Aorta (tissue), 5 donors: ENCODE measurements around the gene ZNF552. TPM values are rescaled to one million over a fixed set of nuclear protein-coding genes. Genes with fewer than 3 reads are reported as not detected.
A peak's percentile ranks its signal among the peaks of the same experiment; 100 is the strongest.
"Not testable (repeated sequence)": the region's sequence is repeated elsewhere in the genome, so short reads cannot be mapped to it uniquely, and the experiment has no call there.

Source experiments
- ATAC-seq: fragments of 200-7000 bp; cut with Tn5 transposase; one replicate; pipeline ENCODE4 v1.9.1; 2022; ENCODE audit warnings: moderate library complexity; ENCODE audit not compliant: low FRiP score
- DNase-seq, 2 donors: peaks; one replicate each; pipeline ENCODE4 v3.0.0-alpha.2; 2020
- H3K27ac ChIP-seq, 2 donors: one replicate each; pipeline ENCODE4 v1.5.1; 2013; ENCODE audit warnings: low read length in 2 of 2, mild to moderate bottlenecking in 2 of 2, moderate library complexity in 2 of 2, control low read depth in 1 of 2, inconsistent platforms in 1 of 2, low read depth in 1 of 2
- H3K27me3 ChIP-seq, 2 donors: one replicate each; pipeline ENCODE4 v1.6.1; 2013; ENCODE audit warnings: control low read depth in 1 of 2, low read length in 1 of 2, mild to moderate bottlenecking in 1 of 2, moderate library complexity in 1 of 2; ENCODE audit not compliant: insufficient read depth in 2 of 2, control insufficient read depth in 1 of 2
- H3K36me3 ChIP-seq, 2 donors: one replicate each; pipeline ENCODE4 v1.6.1; 2013; ENCODE audit warnings: control low read depth in 1 of 2, low read length in 1 of 2, mild to moderate bottlenecking in 1 of 2; ENCODE audit not compliant: insufficient read depth in 2 of 2, control insufficient read depth in 1 of 2
- H3K4me1 ChIP-seq, 2 donors: one replicate each; pipeline ENCODE4 v1.6.1; 2013; ENCODE audit warnings: low read length in 2 of 2, control low read depth in 1 of 2, mild to moderate bottlenecking in 1 of 2, moderate library complexity in 1 of 2; ENCODE audit not compliant: insufficient read depth in 2 of 2, control insufficient read depth in 1 of 2
- H3K4me3 ChIP-seq, 2 donors: one replicate each; pipeline ENCODE4 v1.5.1; 2013; ENCODE audit warnings: low read length in 2 of 2, control low read depth in 1 of 2, mild to moderate bottlenecking in 1 of 2
- H3K9me3 ChIP-seq: one replicate; pipeline ENCODE4 v1.6.1; 2013; ENCODE audit warnings: mild to moderate bottlenecking, low read length; ENCODE audit not compliant: control insufficient read depth
- WGBS, 2 donors: extraction: QIAGEN DNeasy Blood & Tissue Kit; methylation state at CpG; one replicate each; pipeline ENCODE4 v1.1.7; 2013; 5-methylcytosine and 5-hydroxymethylcytosine counted together
- intact Hi-C, 2 donors: fragments of 100-400 bp; cut with DNase I; formaldehyde crosslinking; loops; one replicate each; pipeline versions ENCODE4 v1.14.2 to v1.15.0; 2022
- polyA plus RNA-seq, 2 donors: library from polyadenylated mRNA; stranded (reverse); fragments of 200-250 nt; gene quantifications; one replicate each; pipeline ENCODE4 v1.2.3, GENCODE V29; 2013
- total RNA-seq, 2 donors: library from RNA; stranded (reverse); fragmentation: NEBNext Ultra II Directional; extraction: Animal tissue kit (Norgen Biotek cat#: 25700); gene quantifications; one replicate each; pipeline ENCODE4 v1.2.1, GENCODE V29; 2021
- donor health status: healthy with polysubstance abuse.
- donor health status: Bipolar disorder and iron deficiency.
- donor health status: DM: no; HTN: no; CAD: no.
- donor health status: DM: no; HTN: no; CAD: no.
- donor health status: DM: yes; HTN: yes; CAD: no.

Gene ZNF552
- total and polyA plus RNA-seq, 4 donors: 4.5 to 8.5 (median 7.1) TPM

DNA sequence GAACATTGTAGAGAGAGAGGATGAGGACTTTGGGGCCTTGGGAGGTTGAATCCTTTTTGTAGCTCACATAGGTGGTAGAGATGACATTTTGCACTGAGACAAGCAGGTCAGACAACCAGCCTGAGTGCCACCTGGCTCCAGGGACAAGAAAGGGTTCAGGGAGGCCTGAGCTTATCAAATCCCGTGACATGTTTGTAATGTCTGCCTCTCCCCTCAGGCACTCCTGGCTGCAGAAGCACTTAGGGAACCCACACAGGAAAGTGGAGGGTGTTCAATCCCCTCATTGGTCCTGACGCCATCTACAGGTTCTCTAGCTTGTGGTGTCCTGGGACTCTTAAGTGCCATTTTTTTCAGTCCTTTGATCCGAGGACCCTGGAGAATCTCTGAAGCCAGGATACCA lies 6.4 kb upstream of the ZNF552 start:
- H3K4me3 ChIP-seq, DNase-seq, H3K27me3 ChIP-seq, intact Hi-C loops, ATAC-seq, H3K36me3 ChIP-seq, H3K9me3 ChIP-seq, H3K27ac ChIP-seq, H3K4me1 ChIP-seq: not testable (repeated sequence)
- 79 to 83% methylated on average over 2 to 3 of the region's 3 CpGs for WGBS, 2 donors

DNA sequence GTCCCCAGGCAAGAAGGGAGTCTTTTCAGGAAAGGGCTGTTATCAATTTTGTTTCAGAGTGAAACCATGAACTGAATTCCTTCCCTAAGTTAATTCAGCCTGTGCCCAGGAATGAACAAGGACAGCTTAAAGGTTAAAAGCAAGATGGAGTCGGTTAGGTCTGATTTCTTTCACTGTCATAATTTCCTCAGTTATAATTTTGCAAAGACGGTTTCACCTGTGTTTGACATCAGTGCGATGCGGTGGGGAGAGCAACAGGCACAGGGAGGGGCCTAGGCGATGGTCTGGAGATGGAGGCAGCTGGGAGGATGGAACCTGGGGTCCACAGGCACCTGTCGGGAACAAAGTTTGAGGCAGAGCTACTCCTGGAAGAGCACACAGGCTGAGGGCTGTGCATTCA lies 5.9 kb upstream of the ZNF552 start:
- intact Hi-C loops: no loop called here
- Histone ChIP-seq H3K9me3 (no peaks in the 10 kb centered on the region), H3K36me3 (no peaks in the 10 kb centered on the region), H3K27me3 (no peaks in the 10 kb centered on the region), H3K27ac (no peak overlapping the region), H3K4me3 (no peak overlapping the region), H3K4me1 (no peaks in the 10 kb centered on the region)
- DNase-seq (no peak), ATAC-seq (no peak)
- 74 to 75% methylated on average over 6 of the region's 6 CpGs for WGBS, 2 donors

DNA sequence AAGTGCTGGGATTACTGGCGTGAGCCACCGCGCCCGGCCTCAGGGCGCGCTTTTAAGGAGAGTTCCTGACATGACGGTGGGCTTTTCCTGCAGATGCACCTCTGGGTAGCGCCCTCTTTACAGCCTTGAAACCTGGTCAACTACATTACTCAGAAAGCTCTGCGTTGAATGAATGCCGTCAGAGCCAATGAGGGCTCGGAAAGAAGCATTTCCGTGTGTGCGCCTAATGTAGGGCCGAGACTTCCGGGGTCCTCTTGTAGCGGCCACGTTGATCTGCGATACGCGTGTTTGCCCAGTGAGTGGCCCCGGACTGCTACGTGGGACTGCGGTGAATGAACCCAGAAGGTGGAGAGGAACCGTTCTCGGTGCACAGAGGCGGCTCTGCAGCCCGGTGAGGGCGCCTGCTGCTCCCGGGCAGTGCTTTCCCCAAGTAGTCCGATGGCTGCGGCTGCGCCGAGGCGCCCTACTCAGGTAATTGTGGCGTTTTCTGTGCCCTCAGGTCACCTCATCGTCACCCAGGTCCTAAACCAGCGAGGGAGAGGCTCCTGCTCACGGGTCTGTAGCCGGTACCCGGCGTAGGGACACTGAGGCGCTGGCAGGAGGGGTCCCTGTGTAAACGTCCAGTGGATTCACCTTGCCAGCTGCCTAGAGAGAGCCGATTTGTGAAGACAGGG lies 4.9 kb upstream of the ZNF552 start:
- no peaks in the 10 kb centered on the region for H3K9me3 ChIP-seq
- 0 to 1% methylated on average over 44 of the region's 44 CpGs for WGBS, 2 donors
- no peaks in the 10 kb centered on the region for H3K27me3 ChIP-seq
- no peaks in the 10 kb centered on the region for H3K4me1 ChIP-seq
- H3K36me3 ChIP-seq: no peaks in the 10 kb centered on the region
- intact Hi-C loops: loop anchor here in 1 of 2 donors (10.0 kb wide), 1 partner anchor 645 kb away; no protein-coding TSS in a partner anchor
- DNase-seq (peak; percentile 85 to 91), ATAC-seq (peak; percentile 92)
- H3K4me3 ChIP-seq: peak overlapping the region; percentile 28 to 99
- peak overlapping the region; percentile 16 to 61 for H3K27ac ChIP-seq

DNA sequence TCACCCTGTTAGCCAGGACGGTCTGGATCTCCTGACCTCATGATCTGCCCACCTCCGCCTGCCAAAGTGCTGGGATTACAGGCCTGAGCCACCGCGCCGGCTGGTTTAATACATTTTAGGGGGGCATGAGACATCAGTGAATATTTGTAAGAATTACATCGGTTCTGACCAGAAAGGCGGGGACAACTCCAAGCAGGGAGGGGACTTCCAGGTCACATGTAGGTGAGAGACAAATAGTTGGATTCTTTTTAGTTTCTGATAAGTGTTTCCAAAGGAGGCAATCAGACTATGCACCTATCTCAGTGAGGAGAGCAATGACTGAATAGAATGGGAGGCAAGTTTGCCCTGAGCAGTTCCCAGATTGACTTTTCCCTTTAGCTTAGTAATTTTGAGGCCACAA lies 3.7 kb upstream of the ZNF552 start:
- Histone ChIP-seq H3K27me3 (no peaks in the 10 kb centered on the region), H3K9me3 (no peaks in the 10 kb centered on the region), H3K36me3 (no peaks in the 10 kb centered on the region), H3K4me1 (no peaks in the 10 kb centered on the region), H3K4me3 (no peak overlapping the region), H3K27ac (no peak overlapping the region)
- DNase-seq (no peak), ATAC-seq (no peak)
- intact Hi-C loops: loop anchor here in 1 of 2 donors (10.0 kb wide), 1 partner anchor 644 kb away; no protein-coding TSS in a partner anchor
- WGBS, 2 donors: 91 to 96% methylated on average over 7 of the region's 7 CpGs

DNA sequence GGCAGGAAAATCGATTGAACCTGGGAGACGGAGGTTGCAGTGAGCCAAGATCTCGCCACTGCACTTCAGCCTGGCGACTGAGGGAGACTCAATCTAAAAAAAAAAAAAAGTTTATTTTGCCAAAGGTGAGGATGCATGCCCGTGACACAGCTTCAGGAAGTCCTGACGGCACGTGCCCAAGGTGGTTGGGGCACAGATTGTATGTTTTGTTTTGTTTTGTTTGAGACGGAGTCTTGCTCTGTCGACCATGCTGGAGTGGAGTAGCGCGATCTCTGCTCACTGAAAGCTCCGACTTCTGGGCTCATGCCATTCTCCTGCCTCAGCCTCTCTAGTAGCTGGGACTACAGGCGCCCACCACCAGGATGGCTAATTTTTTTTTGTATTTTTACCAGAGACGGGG lies 3.3 kb upstream of the ZNF552 start:
- DNase-seq (no peak), ATAC-seq (no peak)
- 94 to 95% methylated on average over 14 of the region's 14 CpGs for WGBS, 2 donors
- no peaks in the 10 kb centered on the region for H3K4me1 ChIP-seq
- intact Hi-C loops: loop anchor here in 1 of 2 donors (10.0 kb wide), 1 partner anchor 643 kb away; no protein-coding TSS in a partner anchor
- no peaks in the 10 kb centered on the region for H3K27me3 ChIP-seq
- H3K4me3 ChIP-seq: no peak overlapping the region
- no peaks in the 10 kb centered on the region for H3K36me3 ChIP-seq
- H3K9me3 ChIP-seq: no peaks in the 10 kb centered on the region
- H3K27ac ChIP-seq: no peak overlapping the region

DNA sequence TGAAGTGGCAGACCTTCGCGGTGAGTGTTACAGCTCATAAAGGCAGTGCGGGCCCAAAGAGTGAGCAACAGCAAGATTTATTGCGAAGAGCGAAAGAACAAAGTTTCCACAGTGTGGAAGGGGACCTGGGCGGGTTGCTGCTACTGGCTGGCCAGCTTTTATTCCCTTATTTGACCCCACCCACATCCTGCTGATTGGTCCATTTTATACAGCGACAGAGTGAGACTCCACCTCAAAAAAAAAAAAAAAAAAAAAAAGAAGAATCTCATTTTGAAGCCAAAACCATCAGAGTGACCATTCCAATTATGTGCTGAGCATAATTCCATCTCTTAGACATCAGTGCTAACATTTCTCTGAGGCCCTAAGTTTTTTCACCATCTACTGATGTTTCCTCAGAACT lies 1.9 kb upstream of the ZNF552 start:
- H3K4me3 ChIP-seq: no peak overlapping the region

DNA sequence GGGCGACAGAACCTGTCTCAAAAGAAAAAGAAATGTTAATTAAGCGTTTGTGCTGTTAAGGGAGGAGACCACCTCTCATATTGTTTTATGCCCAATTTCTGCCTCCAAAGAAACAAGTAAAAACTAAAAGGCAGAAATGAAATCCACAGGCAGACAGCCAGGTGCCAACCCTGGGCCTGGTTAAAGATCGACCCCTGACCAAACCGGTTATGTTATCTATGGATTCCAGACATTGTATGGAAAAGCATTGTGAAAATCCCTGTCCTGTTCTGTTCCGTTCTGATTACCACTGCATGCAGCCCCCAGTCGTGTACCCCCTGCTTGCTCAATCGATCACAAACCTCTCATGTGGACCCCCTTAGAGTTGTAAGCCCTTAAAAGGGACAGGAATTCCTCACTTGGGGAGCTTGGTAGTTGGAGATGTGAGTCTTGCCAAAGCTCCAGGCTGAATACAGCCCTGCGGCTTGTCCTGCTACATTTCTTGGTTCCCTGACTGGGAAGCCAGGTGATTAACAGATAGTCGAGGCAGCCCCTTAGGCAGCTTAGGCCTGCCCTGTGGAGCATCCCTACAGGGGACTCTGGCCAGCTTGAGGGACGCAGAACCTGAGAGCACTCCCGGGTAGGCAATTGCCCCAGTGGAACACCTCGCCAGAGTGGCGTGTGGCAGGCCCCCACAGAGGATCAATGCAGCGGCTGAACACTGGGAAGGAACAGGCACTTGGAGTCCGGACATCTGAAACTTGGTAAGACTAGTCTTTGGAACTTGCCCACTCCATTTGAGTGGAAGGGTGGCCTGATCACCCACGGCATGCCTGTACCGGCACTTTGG lies 748 bp upstream of the ZNF552 start:
- DNase-seq (no peak), ATAC-seq (no peak)
- H3K4me3 ChIP-seq: no peak overlapping the region
- no peaks in the 10 kb centered on the region for H3K27me3 ChIP-seq
- WGBS, 2 donors: 90 to 94% methylated on average over 17 of the region's 17 CpGs
- no peak overlapping the region for H3K27ac ChIP-seq
- no peaks in the 10 kb centered on the region for H3K36me3 ChIP-seq
- intact Hi-C loops: loop anchor here in 1 of 2 donors (10.0 kb wide), 1 partner anchor 641 kb away; no protein-coding TSS in a partner anchor
- no peaks in the 10 kb centered on the region for H3K9me3 ChIP-seq
- no peaks in the 10 kb centered on the region for H3K4me1 ChIP-seq

More for the DNA sequence above, 1.9 kb upstream of the ZNF552 start:
- no peaks in the 10 kb centered on the region for H3K27me3 ChIP-seq
- whole genome bisulfite sequencing, 2 donors: 86 to 94% methylated on average over 7 of the region's 7 CpGs
- H3K27ac ChIP-seq: no peak overlapping the region
- ATAC-seq (no peak), DNase-seq (no peak)
- no peaks in the 10 kb centered on the region for H3K4me1 ChIP-seq
- H3K9me3 ChIP-seq: no peaks in the 10 kb centered on the region
- intact Hi-C loops: loop anchor here in 1 of 2 donors (10.0 kb wide), 1 partner anchor 642 kb away; no protein-coding TSS in a partner anchor
- H3K36me3 ChIP-seq: no peaks in the 10 kb centered on the region

DNA sequence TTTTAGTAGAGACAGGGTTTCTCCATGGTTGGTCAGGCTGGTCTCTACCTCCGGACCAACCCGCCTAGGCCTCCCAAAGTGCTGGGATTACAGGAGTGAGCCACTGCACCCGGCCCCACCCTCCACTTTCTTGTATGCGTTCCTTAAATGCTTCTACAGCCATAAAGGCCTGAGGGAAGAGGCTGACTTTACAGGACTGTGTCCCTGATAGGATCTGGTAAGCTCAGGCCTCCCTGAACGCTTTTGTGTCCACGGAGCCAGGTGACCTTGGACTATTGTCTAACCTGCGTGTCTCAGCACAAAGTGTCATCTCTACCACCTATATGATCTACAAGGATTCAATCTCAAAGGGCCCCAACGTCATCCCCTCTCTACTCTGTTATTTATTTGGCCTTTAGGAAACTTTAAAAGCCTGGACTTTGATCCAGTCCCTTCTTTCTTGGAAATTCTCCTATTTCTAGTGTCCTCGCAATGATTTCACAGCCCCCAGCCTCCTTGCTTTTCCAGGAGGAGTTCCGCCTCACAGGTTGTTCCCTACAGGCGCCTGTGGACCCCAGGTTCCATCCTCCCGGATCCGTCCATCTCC lies 701 bp downstream of the ZNF552 start:
- DNase-seq (no peak), ATAC-seq (no peak)
- no peaks in the 10 kb centered on the region for H3K9me3 ChIP-seq
- no peak overlapping the region for H3K27ac ChIP-seq
- intact Hi-C loops: loop anchor here in 1 of 2 donors (10.0 kb wide), 1 partner anchor 639 kb away; no protein-coding TSS in a partner anchor
- H3K4me3 ChIP-seq: peak overlapping the region; percentile 49 to 91
- H3K36me3 ChIP-seq: no peaks in the 10 kb centered on the region
- 22 to 24% methylated on average over 13 of the region's 13 CpGs for WGBS, 2 donors
- H3K4me1 ChIP-seq: no peaks in the 10 kb centered on the region
- no peaks in the 10 kb centered on the region for H3K27me3 ChIP-seq
